Mesothelial cell of epicardium (in vitro differentiated cells): ENCODE measurements around the gene FGF18. TPM values are rescaled to one million over a fixed set of nuclear protein-coding genes. Genes with fewer than 3 reads are reported as not detected.
"Not testable (repeated sequence)": the region's sequence is repeated elsewhere in the genome, so short reads cannot be mapped to it uniquely, and the experiment has no call there.

Experiments
- DNase-seq, 2 experiments: peaks; one replicate each; pipeline ENCODE4 v3.0.0; 2021; ENCODE audit warnings: low spot score in 2 of 2; ENCODE audit not compliant: unreplicated experiment in 2 of 2
- H3K27ac Mint-ChIP-seq: 2 replicates; pipeline ENCODE4 v1.8.0; 2021; ENCODE audit warnings: mixed read lengths
- H3K27me3 Mint-ChIP-seq: 2 replicates; pipeline ENCODE4 v1.8.0; 2021; ENCODE audit warnings: low read depth, mixed read lengths
- H3K36me3 Mint-ChIP-seq: 2 replicates; pipeline ENCODE4 v1.8.0; 2021; ENCODE audit warnings: mixed read lengths
- H3K4me1 Mint-ChIP-seq: 2 replicates; pipeline ENCODE4 v1.8.0; 2021; ENCODE audit warnings: mixed read lengths
- H3K4me3 Mint-ChIP-seq: 2 replicates; pipeline ENCODE4 v1.8.0; 2021; ENCODE audit warnings: mild to moderate bottlenecking, moderate library complexity, mixed read lengths
- H3K9me3 Mint-ChIP-seq: 2 replicates; pipeline ENCODE4 v1.8.0; 2021; ENCODE audit warnings: mixed read lengths
- total RNA-seq: library from RNA; stranded (reverse); gene quantifications from 3 replicates; pipeline ENCODE4 v1.2.1, GENCODE V29; 2021
- TF ChIP-seq, protein P1 (sequence below): fragments of 200-600 bp; sonication (generic); IDR thresholded peaks from one replicate; pipeline ENCODE4 v1.5.0; 2021; ENCODE audit warnings: antibody characterized with exemption; ENCODE audit not compliant: unreplicated experiment

FGF18 gene
- total RNA-seq, 1 donor from 2014 or later, result 10.2 TPM

DNA sequence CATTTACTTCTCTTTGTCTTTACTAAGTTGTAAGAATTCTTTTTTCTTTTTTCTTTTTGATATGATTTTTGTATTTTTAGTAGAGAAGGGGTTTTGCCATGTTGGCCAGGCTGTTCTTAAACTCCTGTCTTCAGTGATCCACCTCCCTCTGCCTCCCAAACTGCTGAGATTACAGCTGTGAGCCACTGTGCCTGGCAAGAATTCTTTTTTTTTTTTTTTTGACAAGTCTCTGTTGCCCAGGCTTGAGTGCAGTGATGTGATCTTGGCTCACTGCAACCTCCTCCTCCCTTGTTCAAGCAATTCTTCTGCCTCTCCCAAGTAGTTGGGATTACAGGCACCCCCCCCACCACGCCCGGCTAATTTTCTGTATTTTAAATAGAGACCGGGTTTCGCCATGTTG, 21.8 kb upstream of the FGF18 start:
- TF ChIP-seq, protein P1, sequence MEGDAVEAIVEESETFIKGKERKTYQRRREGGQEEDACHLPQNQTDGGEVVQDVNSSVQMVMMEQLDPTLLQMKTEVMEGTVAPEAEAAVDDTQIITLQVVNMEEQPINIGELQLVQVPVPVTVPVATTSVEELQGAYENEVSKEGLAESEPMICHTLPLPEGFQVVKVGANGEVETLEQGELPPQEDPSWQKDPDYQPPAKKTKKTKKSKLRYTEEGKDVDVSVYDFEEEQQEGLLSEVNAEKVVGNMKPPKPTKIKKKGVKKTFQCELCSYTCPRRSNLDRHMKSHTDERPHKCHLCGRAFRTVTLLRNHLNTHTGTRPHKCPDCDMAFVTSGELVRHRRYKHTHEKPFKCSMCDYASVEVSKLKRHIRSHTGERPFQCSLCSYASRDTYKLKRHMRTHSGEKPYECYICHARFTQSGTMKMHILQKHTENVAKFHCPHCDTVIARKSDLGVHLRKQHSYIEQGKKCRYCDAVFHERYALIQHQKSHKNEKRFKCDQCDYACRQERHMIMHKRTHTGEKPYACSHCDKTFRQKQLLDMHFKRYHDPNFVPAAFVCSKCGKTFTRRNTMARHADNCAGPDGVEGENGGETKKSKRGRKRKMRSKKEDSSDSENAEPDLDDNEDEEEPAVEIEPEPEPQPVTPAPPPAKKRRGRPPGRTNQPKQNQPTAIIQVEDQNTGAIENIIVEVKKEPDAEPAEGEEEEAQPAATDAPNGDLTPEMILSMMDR, result no peak
- H3K4me3 Mint-ChIP-seq, result no peak overlapping the region
- H3K27ac Mint-ChIP-seq, result no peak overlapping the region
- H3K4me1 Mint-ChIP-seq, result peaks cover 5% of the 10 kb centered on the region
- H3K9me3 Mint-ChIP-seq, result peaks cover 4% of the 10 kb centered on the region
- peaks cover 58% of the 10 kb centered on the region for H3K36me3 Mint-ChIP-seq
- DNase-seq, result no peak
- H3K27me3 Mint-ChIP-seq, result no peaks in the 10 kb centered on the region

DNA sequence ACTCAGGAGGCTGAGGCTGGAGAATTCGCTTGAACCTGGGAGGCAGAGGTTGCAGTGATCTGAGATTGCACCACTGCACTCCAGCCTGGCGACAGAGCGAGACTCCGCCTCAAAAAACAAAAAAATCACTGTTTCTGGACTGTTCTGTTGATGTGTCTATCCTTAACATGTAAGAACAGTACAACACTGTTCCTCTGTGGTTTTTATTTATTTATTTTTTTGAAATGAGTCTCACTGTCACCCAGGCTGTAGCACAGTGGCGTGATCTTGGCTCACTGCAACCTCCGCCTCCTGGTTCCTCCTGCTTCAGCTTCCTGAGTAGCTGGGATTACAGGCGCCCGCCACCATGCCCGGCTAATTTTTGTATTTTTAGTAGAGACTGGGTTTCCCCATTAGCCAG, 20.8 kb upstream of the FGF18 start:
- Mint-ChIP-seq H3K27ac (peak overlapping the region; percentile 66), H3K36me3 (peaks cover 51% of the 10 kb centered on the region)
- H3K4me3 Mint-ChIP-seq, DNase-seq, H3K4me1 Mint-ChIP-seq, H3K9me3 Mint-ChIP-seq, H3K27me3 Mint-ChIP-seq: not testable (repeated sequence)

DNA sequence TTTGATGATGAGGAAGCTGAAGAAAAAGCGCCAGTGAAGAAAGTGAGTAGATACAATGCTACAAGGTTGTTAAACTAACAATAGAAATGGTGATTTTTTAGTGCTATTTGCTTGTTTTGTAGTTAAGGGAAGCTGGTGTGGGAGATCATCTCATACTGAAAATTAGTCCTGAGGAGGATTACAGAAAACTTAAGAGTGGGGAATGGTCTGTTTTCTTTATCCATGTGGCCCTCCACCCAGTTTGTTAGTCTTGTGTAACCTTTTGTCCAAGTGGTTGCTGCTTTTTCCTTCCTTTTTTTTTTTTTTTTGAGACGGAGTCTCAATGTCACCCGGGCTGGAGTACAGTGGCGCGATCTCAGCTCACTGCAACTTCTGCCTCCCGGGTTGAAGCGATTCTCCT, 19.3 kb upstream of the FGF18 start:
- Mint-ChIP-seq H3K4me1 (no peaks in the 10 kb centered on the region), H3K36me3 (peaks cover 55% of the 10 kb centered on the region)
- DNase-seq, result no peak

DNA sequence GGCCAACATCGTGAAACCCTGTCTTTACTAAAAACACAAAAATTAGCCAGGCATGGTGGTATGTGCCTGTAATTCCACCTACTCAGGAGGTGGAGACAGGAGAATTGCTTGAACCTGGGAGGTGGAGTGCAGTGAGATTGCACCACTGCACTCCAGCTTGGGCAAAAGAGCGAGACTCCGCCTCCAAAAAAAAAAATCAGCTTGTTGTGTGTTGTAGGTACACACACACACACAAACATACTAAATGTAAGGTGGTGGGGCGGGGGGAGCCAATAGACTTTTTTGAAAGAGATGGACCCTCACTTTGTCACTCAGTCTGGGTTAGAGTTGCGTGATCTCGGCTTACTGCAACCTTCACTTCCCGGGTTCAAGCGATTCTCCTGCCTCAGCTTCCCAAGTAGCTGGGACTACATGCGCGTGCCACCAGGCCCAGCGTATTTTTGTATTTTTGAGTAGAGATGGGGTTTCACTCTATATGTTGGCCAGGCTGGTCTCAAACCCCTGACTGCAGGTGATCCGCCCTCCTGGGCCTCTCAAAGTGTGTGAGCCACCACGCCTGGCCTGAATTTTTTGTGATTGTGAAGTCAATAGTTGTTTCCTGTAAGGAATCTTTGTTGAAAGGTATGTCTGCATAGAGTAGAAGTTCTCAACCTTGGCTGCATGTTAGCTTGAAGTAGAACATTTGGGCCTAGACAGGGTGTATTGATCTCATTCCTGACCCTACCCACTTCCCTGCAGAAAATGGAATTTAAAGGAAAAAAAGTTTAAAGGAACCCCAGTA, 18.1 kb upstream of the FGF18 start:
- Mint-ChIP-seq H3K9me3 (peaks cover 4% of the 10 kb centered on the region), H3K4me1 (no peaks in the 10 kb centered on the region), H3K27me3 (no peaks in the 10 kb centered on the region), H3K36me3 (peaks cover 59% of the 10 kb centered on the region), H3K27ac (no peak overlapping the region), H3K4me3 (no peak overlapping the region)
- no peak for DNase-seq
- TF ChIP-seq, protein P1, result no peak

More for the DNA sequence above, 19.3 kb upstream of the FGF18 start:
- H3K4me3 Mint-ChIP-seq, result no peak overlapping the region
- H3K27ac Mint-ChIP-seq, result no peak overlapping the region
- H3K27me3 Mint-ChIP-seq, result no peaks in the 10 kb centered on the region
- TF ChIP-seq, protein P1, result no peak
- peaks cover 4% of the 10 kb centered on the region for H3K9me3 Mint-ChIP-seq

DNA sequence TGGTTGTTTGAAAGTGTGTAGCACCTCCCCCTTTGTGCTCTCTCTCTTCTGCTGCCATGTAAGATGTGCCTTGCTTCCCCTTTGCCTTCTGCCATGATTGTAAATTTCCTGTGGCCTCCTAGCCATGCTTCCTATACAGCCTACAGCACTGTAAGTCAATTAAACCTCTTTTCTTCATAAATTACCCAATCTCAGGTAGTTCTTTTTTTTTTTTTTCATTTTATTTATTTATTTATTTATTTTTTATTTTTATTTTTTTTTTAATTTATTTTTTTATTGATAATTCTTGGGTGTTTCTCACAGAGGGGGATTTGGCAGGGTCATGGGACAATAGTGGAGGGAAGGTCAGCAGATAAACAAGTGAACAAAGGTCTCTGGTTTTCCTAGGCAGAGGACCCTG, 16.7 kb upstream of the FGF18 start:
- H3K36me3 Mint-ChIP-seq, result peaks cover 60% of the 10 kb centered on the region
- not testable (repeated sequence) for H3K9me3 Mint-ChIP-seq, DNase-seq, H3K4me1 Mint-ChIP-seq, H3K4me3 Mint-ChIP-seq, H3K27me3 Mint-ChIP-seq, H3K27ac Mint-ChIP-seq

DNA sequence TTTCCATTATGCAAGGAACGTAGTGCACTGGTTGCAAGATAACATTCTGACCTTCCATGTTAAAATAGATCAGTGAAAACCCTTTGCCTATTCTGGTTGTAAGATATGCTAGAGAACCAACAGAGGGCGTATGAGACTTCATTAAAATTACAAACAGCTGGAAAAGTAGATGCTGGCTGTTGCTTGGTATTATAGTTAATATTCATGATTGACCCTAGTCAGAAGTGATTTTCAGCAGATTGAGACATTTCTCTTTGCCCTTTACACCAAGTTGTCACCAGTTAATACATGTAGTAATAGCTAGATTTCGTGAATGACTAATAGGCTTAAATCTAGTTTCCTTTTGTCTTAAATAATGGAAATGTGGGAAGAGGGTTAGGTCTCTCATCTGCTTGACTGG, 13.8 kb upstream of the FGF18 start:
- Mint-ChIP-seq H3K27ac (peak overlapping the region; percentile 26), H3K4me1 (peaks cover 11% of the 10 kb centered on the region)

More for the DNA sequence above, 13.8 kb upstream of the FGF18 start:
- TF ChIP-seq, protein P1, result no peak
- H3K4me3 Mint-ChIP-seq, result no peak overlapping the region
- H3K9me3 Mint-ChIP-seq, result peaks cover 4% of the 10 kb centered on the region
- DNase-seq, result no peak
- no peaks in the 10 kb centered on the region for H3K27me3 Mint-ChIP-seq
- H3K36me3 Mint-ChIP-seq, result peaks cover 64% of the 10 kb centered on the region
